Activated CD4-positive, alpha-beta T cell treated with anti-CD3 and anti-CD28 coated beads, Interleukin-2, amount 10 ng/mL, durations not matched to agents 7 days and 5 days (primary cell): ENCODE measurements around the gene TELO2. TPM values are rescaled to one million over a fixed set of nuclear protein-coding genes. Genes with fewer than 3 reads are reported as not detected.
A peak's percentile ranks its signal among the peaks of the same experiment; 100 is the strongest.

Source experiments
- CTCF ChIA-PET: fragments of 350-600 bp; sonication (Branson Sonifier 250); formaldehyde crosslinking; loops from one replicate; lab custom pipeline; 2021; ENCODE audit warnings: antibody characterized with exemption; lab: Charles Lee
- POLR2A ChIA-PET: fragments of 350-600 bp; sonication (Branson Sonifier 250); formaldehyde crosslinking; loops from one replicate; lab custom pipeline; 2021; ENCODE audit warnings: antibody characterized with exemption; lab: Charles Lee
- DNase-seq: peaks from one replicate; pipeline ENCODE4 v3.0.0-alpha.2; 2020
- H3K27ac Mint-ChIP-seq: one replicate; pipeline ENCODE4 v1.8.0; 2021; ENCODE audit warnings: mild to moderate bottlenecking, moderate library complexity, mixed read lengths
- H3K27me3 Mint-ChIP-seq: one replicate; pipeline ENCODE4 v1.8.0; 2021; ENCODE audit warnings: mixed read lengths
- H3K36me3 Mint-ChIP-seq: one replicate; pipeline ENCODE4 v1.8.0; 2021; ENCODE audit warnings: low read depth, mixed read lengths
- H3K4me1 Mint-ChIP-seq: one replicate; pipeline ENCODE4 v1.8.0; 2021; ENCODE audit warnings: mixed read lengths
- H3K4me3 Mint-ChIP-seq: one replicate; pipeline ENCODE4 v1.8.0; 2021; ENCODE audit warnings: mild to moderate bottlenecking, moderate library complexity, mixed read lengths
- H3K9me3 Mint-ChIP-seq: one replicate; pipeline ENCODE4 v1.8.0; 2021; ENCODE audit warnings: mixed read lengths
- total RNA-seq, 2 experiments: library from RNA; stranded (reverse); gene quantifications; one replicate each; pipeline ENCODE4 v1.2.3, GENCODE V29; 2021

The TELO2 gene
- total RNA-seq, 2 experiments from 2014 or later: 49.1 to 65.5 TPM

- ChIA-PET CTCF (interaction anchor here (0.5 to 1.3 kb wide), 2 partner anchors 24 to 87 kb away, joined by 3 read pairs; no protein-coding TSS in a partner anchor), POLR2A (no interaction called here)
- Mint-ChIP-seq H3K27ac (no peak overlapping the region), H3K4me1 (no peaks in the 10 kb centered on the region), H3K27me3 (no peaks in the 10 kb centered on the region), H3K9me3 (peaks cover 2% of the 10 kb centered on the region), H3K4me3 (no peak overlapping the region), H3K36me3 (peaks cover 19% of the 10 kb centered on the region)
- no peak for DNase-seq
Observed at GRCh38 chr16:1510941-1511351, 17.8 kb downstream of the TELO2 start.

DNA sequence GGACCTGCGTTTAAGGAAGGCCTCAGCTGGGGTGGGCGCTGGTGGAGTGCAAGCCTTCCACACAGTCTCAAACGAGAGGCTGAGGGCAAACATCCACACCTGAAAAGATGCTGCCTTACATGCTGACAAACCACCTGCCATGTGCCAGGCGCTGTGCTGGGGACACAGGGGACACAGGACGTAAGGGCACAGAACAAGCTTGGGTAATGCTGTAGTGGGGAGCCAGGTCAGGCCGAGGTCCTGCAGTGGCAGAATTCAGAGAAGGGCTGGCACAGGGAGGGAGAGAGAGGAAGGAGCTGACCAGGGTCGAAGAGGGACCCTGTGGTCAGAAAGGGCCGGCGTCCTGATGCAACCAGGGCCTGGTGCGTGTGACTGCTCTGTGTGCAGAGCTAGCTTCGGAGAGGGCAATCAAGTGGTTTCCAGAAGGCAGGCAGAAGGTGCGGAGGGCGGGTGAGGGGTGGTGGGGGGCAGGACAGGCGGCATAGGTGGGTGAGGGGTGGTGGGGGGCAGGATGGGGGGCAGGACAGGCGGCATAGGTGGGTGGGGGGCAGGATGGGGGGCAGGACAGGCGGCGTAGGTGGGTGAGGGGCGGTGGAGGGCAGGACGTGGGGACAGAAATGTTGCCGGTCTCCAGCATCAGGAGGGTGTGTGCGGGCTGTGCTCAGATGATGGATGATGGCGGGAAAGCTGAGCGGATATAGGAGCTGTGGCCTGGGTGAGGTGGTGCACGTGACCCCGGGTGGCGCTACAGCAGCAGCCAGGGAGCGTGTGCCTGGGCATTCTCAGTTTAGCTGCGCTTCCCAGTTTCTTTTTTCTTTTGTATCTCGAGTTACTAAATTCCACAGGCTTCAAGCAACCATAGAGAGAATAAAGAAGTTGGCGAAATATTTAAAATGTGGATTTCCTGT lies 18.8 kb downstream of the TELO2 start:
- Mint-ChIP-seq H3K4me1 (no peaks in the 10 kb centered on the region), H3K9me3 (peaks cover 2% of the 10 kb centered on the region), H3K27ac (no peak overlapping the region), H3K36me3 (peaks cover 19% of the 10 kb centered on the region), H3K4me3 (no peak overlapping the region), H3K27me3 (no peaks in the 10 kb centered on the region)
- DNase-seq: no peak
- ChIA-PET CTCF (interaction anchor here (1.3 kb wide), 2 partner anchors 23 to 194 kb away, joined by 3 read pairs; partner anchors contain the start of gene MAPK8IP3), POLR2A (no interaction called here)

GRCh38 chr16:1512774-1513173 lies 19.6 kb downstream of the TELO2 start:
- POLR2A ChIA-PET: no interaction called here

DNA sequence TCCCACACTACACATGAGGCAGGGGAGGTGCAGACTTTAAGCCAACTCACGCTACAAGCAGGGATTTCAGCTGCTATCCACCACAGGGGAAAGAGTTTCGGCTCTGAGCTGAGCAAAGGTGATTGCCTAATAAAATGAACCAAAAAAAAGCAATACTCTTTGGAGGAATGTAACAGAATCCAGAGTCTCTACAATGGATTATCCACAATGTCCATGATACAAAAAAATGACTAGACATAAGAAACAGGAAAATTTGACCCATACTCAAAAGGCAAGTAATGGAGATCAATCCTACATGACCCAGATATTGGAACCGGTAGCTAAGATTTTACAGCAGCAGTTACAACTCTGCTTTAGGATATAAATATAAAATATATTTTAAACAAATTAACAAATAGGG lies 21.3 kb downstream of the TELO2 start:
- Mint-ChIP-seq H3K36me3 (peaks cover 19% of the 10 kb centered on the region), H3K4me3 (no peak overlapping the region), H3K27ac (no peak overlapping the region), H3K4me1 (no peaks in the 10 kb centered on the region), H3K27me3 (no peaks in the 10 kb centered on the region), H3K9me3 (peaks cover 2% of the 10 kb centered on the region)
- DNase-seq: no peak
- ChIA-PET CTCF (interaction anchor here (1.2 to 1.3 kb wide), 2 partner anchors 86 to 192 kb away, joined by 3 to 4 read pairs; partner anchors contain the start of gene MAPK8IP3), POLR2A (no interaction called here)

More at GRCh38 chr16:1512774-1513173, 19.6 kb downstream of the TELO2 start:
- H3K4me3 Mint-ChIP-seq: no peak overlapping the region
- CTCF ChIA-PET: interaction anchor here (1.3 kb wide), 1 partner anchor 193 kb away, joined by 3 read pairs; the partner anchor contains the start of gene MAPK8IP3
- peaks cover 19% of the 10 kb centered on the region for H3K36me3 Mint-ChIP-seq
- H3K9me3 Mint-ChIP-seq: peaks cover 2% of the 10 kb centered on the region
- no peaks in the 10 kb centered on the region for H3K27me3 Mint-ChIP-seq
- DNase-seq: no peak
- no peak overlapping the region for H3K27ac Mint-ChIP-seq
- H3K4me1 Mint-ChIP-seq: no peaks in the 10 kb centered on the region

DNA sequence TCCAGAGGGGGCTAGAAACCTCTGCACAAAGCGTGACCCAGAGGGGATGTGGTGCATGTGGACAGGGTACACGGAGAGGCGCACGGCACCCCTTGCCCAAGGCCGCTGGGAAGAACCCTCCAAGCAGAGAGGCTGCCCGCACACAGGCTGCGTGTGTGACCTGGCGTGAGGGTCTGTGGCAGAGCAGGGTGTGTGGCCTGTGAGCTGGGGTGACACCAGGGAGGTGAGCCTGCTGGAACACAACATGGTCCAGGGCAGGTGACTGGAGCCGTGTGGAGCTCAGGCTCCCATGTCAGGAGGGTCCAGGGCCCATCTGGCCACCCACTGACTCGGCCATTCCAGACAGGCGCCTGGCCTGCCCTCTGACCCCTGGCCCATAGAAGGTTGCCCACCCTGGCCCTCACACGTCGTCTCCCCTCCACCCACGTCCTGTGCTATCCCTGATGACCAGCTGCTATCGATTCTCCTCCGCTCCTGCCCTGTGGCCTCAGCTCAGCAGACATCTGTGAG lies 25.5 kb downstream of the TELO2 start:
- no peaks in the 10 kb centered on the region for H3K27me3 Mint-ChIP-seq
- H3K9me3 Mint-ChIP-seq: peaks cover 2% of the 10 kb centered on the region
- ChIA-PET POLR2A (no interaction called here), CTCF (interaction anchor here (0.6 kb wide), 1 partner anchor 540 kb away, joined by 3 read pairs; no protein-coding TSS in a partner anchor)
- H3K36me3 Mint-ChIP-seq: peaks cover 6% of the 10 kb centered on the region
- no peak for DNase-seq
- H3K4me3 Mint-ChIP-seq: no peak overlapping the region
- no peak overlapping the region for H3K27ac Mint-ChIP-seq
- no peaks in the 10 kb centered on the region for H3K4me1 Mint-ChIP-seq

DNA sequence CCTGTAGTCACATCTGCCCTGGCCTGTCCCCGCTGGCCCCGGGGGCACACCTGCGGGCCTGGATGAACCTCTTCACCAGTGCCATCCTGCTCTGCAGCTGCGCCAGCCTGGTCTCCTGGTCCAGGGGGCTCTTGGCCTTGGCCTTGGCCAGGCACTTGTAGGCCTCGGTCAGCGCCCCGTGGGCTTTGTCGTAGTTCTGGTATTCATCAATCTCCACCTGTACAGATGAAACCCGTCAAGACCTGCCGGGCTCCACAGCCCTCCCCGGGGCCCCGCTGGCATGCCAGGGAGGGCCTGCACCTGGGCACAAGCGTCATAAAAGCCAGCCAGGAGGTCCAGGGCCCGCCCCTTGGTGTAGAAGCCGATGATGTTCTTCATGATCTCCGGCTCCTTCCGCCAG lies 26.7 kb downstream of the TELO2 start:
- Mint-ChIP-seq H3K4me3 (no peak overlapping the region), H3K4me1 (no peaks in the 10 kb centered on the region), H3K27me3 (no peaks in the 10 kb centered on the region), H3K27ac (no peak overlapping the region), H3K9me3 (peaks cover 1% of the 10 kb centered on the region), H3K36me3 (peaks cover 2% of the 10 kb centered on the region)
- no peak for DNase-seq
- CTCF ChIA-PET: no interaction called here
- POLR2A ChIA-PET: no interaction called here

GRCh38 chr16:1520461-1520860 lies 27.3 kb downstream of the TELO2 start:
- no peaks in the 10 kb centered on the region for H3K27me3 Mint-ChIP-seq
- DNase-seq: no peak
- H3K36me3 Mint-ChIP-seq: no peaks in the 10 kb centered on the region
- H3K4me1 Mint-ChIP-seq: peaks cover under 1% of the 10 kb centered on the region
- no peaks in the 10 kb centered on the region for H3K9me3 Mint-ChIP-seq
- H3K4me3 Mint-ChIP-seq: no peak overlapping the region
- ChIA-PET CTCF (no interaction called here), POLR2A (no interaction called here)
- H3K27ac Mint-ChIP-seq: no peak overlapping the region

DNA sequence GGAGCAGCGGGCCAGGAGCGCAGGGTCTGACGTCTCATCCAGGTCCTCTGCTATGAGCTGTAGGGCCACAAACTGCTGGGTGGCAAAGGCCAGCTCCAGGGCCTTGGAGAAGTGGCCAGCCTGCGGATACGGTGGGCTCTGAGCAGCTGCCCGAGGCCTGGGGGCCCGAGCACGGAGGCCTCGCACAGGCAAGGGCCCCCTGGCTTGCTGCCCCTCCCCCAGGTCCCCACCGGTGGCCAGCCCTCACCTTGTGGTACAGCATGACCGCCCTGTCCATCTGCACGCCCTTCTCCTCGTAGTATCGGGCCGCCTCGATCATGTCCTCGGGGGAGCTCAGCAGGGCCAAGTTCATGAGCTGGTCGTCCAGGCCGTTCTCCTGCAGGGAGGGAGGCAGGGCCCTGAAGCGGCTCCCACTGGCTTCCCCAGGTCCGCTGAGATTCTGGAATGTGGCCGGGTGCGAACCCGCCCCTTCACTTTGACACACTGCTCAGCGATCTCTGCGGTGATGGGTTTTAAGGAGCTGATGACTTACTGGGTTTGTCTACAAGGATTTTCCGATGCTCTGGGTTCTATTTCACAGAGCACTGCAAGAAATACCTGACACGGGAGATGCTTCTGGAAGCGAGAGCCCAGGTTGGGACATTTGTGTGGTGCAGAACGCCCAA lies 30.6 kb downstream of the TELO2 start:
- Mint-ChIP-seq H3K27ac (no peak overlapping the region), H3K27me3 (no peaks in the 10 kb centered on the region), H3K9me3 (no peaks in the 10 kb centered on the region), H3K4me1 (peaks cover 24% of the 10 kb centered on the region), H3K4me3 (no peak overlapping the region), H3K36me3 (peaks cover 2% of the 10 kb centered on the region)
- ChIA-PET CTCF (interaction anchor here (0.9 kb wide), 1 partner anchor 53 kb away, joined by 3 read pairs; no protein-coding TSS in a partner anchor), POLR2A (no interaction called here)
- DNase-seq: no peak

GRCh38 chr16:1524366-1524765 lies 31.2 kb downstream of the TELO2 start:
- DNase-seq: no peak
- Mint-ChIP-seq H3K9me3 (no peaks in the 10 kb centered on the region), H3K27me3 (no peaks in the 10 kb centered on the region), H3K4me1 (peaks cover 25% of the 10 kb centered on the region), H3K27ac (no peak overlapping the region), H3K36me3 (peaks cover 2% of the 10 kb centered on the region), H3K4me3 (no peak overlapping the region)
- ChIA-PET CTCF (no interaction called here), POLR2A (no interaction called here)

- ChIA-PET CTCF (no interaction called here), POLR2A (no interaction called here)
- peak overlapping the region; percentile 27 for H3K4me3 Mint-ChIP-seq
- H3K36me3 Mint-ChIP-seq: peaks cover 2% of the 10 kb centered on the region
- peak overlapping the region; percentile 79 for H3K27ac Mint-ChIP-seq
- no peaks in the 10 kb centered on the region for H3K9me3 Mint-ChIP-seq
- H3K27me3 Mint-ChIP-seq: no peaks in the 10 kb centered on the region
- DNase-seq: no peak
- peaks cover 32% of the 10 kb centered on the region for H3K4me1 Mint-ChIP-seq
Observed at GRCh38 chr16:1525871-1526607, 32.9 kb downstream of the TELO2 start.

DNA sequence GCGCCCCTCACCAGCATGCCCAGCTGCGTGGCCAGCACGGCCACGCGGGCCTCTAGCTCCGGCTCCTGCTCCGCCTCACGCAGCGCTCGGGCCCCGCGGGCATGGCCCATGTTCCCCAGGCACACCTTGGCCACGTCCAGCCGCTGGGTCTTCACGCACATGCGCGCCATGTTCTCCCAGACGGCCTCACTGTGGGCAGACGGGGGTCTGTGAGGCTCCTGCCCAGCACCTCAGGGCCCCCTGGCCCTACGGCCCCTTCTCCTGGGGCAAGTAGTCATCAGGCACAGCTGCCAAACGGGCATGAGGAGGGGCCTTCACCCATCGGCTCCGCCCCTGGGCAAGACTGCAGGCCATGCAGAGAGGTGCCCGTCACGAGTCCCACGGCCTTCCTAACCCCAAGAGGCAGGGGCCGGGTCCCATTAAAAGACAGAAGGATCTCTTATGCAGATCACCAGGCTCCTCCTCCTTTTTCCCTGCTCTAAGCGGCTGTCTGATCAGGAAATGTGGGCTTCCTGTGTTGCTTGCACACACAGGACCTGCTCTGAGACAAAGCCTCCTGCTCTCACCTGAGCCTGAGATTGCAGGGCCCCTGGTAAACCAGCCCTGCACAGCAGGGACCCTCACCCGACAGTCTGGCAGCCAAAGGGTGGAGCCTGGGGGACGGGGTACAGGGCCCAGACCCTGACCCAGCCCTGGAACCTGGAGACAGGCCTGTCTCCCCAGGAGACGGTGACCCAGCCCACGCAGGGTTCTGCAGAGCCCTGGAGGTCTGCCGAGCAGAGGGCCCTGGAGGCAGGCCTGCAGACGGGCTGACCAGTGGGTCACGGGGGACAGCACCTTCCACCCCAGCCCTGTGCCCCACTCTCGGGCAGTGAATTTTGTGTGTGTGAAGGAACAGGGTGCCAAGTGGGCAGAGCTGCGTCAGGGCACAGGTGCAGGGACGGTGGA lies 33.7 kb downstream of the TELO2 start:
- ChIA-PET CTCF (no interaction called here), POLR2A (no interaction called here)
- Mint-ChIP-seq H3K27ac (peak overlapping the region; percentile 87), H3K9me3 (no peaks in the 10 kb centered on the region), H3K4me3 (peak overlapping the region; percentile 30), H3K36me3 (peaks cover 2% of the 10 kb centered on the region), H3K27me3 (no peaks in the 10 kb centered on the region), H3K4me1 (peaks cover 32% of the 10 kb centered on the region)
- peak; percentile 35 for DNase-seq
